ENCODE data around the gene SH3RF3.
"Not testable (repeated sequence)": the region's sequence is repeated elsewhere in the genome, so short reads cannot be mapped to it uniquely, and the experiment has no call there.

SH3RF3 gene

DNA sequence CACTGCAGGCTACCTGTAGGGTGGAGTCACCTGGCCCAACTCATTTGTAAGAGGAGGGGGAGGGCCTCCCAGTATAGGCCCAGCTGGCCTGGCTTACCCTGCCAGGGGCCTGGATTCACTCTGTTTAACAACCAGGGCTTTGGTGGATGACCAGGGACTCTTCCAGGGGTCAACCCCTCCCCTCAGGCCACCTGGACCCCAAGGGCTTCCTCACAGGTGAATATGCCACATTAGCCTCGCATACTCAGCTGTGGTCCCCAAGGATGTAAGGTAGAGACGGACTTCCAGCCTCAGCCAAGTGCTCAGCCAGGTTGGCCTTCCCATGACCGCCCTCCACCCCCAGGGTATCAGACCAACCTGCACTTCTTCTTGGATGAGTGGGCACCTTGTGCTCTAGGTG lies 8.8 kb upstream of the SH3RF3 start:
- DNase-seq: no peak

DNA sequence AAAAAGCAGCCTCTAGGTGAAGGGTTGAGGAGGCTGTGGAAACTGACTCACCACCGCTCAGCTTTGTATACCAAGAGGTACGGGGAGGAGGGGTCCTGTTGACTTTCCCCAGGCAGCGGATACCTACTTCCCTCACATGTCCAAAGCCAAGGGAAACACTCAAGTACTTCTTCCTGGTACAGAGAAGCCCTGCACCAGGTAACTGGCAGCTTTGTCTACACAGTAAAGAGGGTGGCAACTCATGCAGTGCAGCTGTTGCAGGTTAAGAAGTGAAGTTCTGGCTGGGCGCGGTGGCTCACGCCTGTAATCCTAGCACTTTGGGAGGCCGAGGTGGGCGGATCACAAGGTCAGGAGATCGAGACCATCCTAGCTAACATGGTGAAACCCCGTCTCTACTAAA lies 8.3 kb upstream of the SH3RF3 start:
- not testable (repeated sequence) for DNase-seq

DNA sequence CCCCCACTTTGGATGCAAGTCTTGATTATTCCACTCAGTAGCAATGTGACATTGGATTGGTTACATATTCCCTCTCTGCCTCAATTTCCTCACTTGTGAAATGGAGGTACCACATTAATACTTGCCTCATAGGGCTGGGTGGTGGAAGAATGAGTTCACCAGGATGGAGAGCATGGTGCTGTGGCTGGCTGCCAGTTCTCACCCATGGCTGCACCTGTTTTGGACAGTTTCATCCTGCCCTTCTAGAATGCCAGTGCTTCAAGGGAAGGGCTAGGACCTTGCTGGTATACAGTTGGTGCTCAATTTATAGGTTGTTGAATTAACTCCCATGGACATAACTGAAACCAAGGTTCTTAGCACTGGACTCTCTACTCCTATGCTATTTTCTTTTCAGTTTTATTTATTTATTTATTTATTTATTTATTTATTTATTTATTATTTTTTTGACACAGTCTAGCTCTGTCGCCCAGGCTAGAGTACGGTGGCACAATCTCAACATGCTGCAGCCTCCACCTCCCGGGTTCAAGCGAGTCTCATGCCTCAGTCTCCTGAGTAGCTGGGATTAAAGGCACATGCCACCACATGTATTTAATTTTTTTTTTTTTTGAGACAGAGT lies 5.3 kb upstream of the SH3RF3 start:
- DNase-seq: no peak

DNA sequence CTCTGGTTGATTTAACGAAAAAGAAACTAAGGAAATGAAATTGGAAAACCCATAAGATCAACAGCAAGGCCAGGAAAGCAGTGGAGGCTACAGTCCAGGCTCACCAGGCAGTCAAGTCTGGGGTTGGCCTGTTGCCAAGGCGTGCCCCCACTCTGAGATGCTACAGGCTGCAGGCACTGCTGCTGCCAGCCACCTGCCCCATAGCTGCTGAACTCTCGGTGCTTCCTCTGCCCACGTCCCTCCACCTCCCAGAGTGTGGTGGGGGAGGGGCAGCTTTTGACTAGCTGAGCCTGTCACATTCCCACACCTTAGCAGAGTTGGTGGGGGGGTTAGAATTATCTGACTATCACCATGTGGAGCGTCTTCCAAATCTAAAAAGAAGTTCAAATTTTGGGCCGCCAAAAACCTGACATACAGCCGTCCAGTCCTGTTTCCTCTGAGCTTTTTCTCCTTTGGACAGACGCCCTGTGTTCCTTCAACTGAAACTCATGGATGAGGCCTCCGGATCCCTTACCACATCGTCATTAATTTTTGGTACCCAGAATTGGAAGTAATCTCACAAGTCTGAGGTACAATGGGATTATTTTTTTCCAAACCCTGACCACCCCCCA lies 3.9 kb upstream of the SH3RF3 start:
- peak; percentile 8 for DNase-seq

DNA sequence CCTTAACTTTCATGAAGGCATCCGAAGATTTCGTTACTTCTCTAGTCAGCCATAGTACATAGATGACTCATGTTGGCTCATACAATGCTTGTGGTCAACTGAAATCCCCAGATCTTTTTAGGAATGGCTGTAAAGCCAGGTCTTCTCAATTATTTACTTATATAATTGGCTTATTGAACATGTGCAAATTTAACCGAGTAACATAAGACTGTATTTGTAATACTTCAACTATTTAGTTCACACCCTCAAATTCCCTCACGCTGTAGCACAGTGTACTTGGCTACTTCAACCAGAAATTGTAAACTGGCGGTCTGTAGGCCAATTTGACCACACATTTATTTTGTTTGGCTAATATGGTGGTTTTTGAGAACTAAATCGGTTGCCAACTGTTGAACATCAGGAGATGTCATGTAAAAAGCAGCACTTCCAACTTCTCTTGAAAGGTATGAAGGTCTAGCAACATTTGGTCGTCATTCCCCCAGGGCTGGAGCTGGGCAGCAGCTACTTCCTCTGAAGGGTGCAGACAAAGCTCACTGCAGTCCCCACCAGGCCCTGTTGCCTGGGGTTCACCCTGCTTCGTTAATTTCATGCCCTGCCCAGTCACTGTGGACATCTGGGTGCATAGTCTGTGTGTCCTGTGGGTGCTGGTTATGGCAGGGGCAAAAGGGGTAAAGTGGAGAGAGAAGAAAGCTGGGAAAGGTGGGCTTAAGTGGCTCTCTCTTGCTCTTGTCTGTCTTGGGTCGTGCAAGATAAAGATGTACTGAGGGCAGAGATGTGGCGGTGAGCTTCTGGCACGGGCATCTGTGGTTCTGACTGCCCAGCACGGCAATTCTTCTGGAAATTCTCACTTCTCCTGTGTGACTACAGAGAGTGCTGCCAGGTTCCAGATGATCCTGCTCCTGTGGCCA lies 3.2 kb upstream of the SH3RF3 start:
- no peak for DNase-seq

DNA sequence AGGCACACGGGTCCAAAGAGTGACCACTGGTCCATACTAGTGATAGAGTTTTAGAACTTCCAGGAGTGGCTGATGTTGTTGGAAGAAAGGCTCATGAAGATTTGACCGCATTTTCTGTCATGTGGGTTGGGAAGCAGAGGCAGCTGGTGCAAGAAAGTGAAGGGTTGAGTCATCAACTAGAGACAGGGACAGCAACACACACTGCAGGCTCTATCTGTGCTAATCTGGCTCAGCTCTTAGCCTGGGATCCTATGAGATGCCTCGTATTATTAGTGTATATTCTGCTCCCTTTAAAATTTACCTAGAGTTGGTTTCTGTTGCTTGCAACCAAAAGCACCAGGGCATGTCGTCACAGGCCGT lies 2.5 kb upstream of the SH3RF3 start:
- DNase-seq: no peak

DNA sequence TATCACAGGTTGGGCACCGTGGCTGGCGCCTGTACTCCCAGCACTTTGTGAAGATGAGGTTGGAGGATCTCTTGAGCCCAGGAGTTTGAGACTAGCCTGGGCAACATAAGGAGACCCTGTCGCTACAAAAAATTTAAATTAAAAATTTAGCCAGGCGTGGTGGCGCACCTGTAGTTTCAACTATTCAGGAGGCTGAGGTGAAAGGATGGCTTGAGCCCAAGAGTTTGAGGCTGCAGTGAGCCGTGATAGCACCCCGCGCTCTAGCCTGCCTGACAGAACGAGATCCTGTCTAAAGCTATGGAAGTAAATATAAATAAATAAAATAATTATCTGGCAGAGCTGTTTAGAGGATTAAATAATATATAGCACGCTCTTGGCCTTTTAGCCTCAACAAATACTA lies 1.4 kb upstream of the SH3RF3 start:
- DNase-seq: no peak

DNA sequence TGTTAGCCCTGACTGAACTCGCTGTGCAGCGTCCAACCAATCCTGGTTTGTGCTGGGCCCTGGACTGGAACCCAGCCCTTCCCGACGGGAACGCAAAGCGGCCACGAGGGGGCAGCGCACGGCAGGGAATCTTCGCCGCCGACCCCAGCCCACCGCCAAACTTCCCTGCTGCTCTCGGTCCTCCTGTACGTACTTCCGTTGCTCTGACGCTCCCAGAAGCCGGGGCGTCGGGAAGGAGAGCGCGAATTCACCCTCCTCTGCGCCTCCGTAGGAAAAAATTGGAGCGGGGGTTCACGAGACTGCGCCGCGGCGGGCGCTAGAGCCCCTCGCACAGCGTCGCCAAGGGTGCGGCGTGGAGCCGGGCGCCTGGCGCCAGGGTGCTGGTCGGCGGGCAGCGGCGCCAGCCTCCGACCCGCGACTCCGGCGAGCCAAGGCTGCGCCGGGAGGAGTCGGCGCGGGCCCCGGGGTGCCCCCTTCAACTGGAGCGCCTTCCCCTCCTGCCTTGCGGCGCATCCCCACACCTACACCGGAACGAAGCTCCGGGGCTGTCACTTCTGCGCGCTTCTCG lies 873 bp upstream of the SH3RF3 start:
- peak; percentile 78 for DNase-seq

DNA sequence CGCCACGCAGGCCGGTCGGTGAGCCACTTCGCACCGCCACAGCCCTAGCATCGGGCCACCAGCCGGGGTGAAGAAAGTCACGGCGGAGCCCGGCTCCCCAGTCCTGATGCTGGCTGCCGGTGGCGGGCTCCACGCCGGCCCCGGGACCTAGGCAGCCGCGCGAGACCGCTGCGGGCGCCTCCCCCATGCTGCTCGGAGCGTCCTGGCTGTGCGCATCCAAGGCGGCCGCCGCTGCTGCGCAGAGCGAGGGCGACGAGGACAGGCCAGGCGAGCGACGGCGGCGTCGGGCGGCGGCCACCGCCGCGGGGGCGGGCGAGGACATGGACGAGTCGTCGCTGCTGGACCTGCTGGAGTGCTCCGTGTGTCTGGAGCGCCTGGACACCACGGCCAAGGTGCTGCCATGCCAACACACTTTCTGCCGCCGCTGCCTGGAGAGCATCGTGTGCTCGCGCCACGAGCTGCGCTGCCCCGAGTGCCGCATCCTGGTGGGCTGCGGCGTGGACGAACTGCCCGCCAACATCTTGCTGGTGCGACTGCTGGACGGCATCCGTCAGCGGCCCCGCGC lies 433 bp downstream of the SH3RF3 start:
- DNase-seq: peak; percentile 49

DNA sequence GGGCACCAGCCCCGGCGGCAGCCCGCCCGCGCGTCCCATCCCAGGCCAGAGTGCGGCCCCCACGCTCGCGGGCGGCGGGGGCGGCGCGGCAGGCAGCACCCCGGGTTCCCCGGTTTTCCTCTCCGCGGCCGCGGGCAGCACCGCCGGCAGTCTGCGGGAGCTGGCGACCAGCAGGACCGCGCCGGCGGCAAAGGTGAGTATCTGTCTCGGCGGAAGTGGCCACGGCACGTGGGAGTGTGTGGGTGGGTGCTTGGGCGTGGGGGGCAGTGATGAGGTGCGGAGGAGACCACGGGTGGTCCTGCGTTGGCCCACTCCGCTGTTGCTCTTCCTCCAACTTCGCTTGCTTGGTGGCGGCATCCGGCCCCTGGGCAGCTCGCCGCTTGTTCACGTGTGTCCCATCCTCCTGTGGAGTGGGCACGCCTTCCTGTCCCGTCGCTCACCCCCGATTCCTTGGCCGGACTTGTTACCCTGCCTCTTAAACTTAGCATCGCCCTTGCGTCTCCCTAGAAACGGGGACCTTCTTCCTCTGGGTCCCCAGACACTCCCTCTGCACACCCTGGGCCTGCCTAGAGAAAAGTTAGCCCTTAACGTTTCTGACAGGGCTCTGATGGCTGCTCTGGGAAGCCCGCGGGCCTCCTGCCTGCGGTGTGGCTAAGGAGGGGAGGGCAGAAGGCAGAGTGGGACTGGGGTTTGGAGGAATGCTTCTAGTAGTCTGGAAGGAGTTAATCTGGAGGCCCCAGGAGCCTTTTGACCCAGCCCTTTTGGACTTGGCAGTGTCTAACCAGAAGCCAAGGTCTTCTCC lies 1.1 kb downstream of the SH3RF3 start:
- DNase-seq: peak; percentile 35

DNA sequence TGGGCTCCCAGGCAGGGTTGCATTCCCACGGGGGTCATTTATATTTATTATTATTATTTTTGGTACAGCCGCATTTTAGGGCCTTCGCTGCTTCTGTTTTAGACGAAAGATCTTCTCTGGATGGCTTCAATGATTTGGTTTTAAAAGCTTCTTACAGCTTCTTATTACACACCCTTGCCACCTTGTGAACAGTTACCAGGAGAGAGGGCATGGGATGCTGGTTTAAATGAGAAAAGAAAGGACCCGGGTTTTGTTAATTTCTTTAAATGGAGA lies 1.7 kb downstream of the SH3RF3 start:
- DNase-seq: no peak

DNA sequence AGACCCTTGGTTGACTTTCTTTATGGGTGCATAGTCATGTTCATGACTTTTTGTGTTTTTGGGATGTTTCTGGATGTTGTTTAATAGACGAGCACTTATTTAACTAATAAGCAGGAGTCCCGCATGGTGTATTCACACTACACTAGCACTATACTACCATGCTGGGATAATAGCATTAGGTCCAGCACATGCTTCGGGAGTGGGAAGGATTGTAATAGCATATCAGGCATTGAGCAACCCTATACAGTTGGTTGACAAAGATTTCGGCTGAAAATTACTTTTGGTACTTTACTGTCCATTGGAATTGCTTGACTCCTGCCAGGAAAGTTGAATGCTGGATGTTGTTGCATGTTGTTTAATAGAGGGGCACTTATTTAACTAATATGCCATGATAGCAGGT lies 2.8 kb downstream of the SH3RF3 start:
- no peak for DNase-seq

DNA sequence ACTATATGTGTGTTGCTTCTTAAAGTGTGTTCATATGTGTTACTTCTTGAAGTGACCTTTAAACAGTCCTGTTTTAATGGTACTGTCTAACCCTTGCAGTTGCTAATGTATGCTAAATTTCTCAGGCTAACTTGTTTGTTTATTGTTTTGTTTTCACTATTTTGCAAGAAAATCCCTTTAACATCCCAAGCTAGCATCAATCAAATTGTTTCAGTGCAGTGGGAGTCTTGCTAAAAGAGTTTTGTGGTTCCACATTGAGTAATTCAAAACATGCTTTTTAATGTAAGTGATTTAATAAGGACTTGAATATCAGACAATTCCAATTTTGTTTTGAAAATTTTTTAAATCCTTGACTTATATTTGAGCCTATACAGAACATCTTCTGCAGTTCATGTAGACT lies 3.6 kb downstream of the SH3RF3 start:
- no peak for DNase-seq

DNA sequence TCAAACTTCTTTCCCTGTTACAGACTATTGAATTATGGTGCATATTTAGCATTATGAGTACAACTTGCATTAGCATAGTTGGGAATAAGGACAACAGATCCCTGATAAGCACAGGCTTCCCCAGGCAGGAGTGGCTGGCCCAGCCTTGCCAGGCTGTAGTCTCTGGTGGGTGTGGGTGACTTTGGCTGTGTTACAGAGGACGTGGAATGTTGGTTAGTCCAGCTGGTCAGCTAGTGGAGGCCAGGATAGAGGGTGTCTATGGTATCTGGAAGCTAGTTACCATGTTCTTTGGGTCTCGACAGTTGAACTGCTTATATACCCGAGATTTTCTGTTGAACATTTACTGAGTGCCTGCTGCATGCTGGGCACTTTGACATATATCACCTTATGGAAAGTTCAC lies 4.7 kb downstream of the SH3RF3 start:
- no peak for DNase-seq

DNA sequence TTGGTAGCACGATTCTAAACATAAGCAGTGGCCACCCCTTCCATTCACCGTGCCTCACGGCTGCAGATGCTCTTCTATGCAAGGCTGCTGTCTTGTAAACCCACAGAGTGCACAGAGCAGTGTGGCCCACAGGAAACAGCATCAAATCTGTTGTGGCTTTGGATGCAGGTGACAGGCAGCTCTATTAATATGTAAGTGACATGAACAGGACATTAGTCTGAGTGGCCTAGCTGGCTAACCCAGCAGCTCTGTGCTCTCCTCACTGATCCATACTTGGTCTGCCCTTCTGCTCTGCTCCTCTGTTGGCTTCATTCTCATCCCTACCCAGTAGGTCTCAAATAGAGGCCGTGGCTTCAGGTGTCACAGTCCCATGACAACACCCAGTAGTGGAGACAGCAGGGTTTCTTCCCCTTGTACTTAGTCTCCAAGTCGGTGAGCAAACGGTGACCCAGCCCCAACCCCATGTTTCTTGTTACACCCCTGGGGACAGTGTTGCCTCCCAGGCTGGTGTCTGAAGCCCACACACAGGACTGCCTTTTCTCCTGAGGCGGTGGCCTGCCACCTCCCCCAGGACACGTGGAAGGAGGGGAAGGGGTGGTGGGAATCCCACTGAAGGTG lies 5.8 kb downstream of the SH3RF3 start:
- DNase-seq: no peak

DNA sequence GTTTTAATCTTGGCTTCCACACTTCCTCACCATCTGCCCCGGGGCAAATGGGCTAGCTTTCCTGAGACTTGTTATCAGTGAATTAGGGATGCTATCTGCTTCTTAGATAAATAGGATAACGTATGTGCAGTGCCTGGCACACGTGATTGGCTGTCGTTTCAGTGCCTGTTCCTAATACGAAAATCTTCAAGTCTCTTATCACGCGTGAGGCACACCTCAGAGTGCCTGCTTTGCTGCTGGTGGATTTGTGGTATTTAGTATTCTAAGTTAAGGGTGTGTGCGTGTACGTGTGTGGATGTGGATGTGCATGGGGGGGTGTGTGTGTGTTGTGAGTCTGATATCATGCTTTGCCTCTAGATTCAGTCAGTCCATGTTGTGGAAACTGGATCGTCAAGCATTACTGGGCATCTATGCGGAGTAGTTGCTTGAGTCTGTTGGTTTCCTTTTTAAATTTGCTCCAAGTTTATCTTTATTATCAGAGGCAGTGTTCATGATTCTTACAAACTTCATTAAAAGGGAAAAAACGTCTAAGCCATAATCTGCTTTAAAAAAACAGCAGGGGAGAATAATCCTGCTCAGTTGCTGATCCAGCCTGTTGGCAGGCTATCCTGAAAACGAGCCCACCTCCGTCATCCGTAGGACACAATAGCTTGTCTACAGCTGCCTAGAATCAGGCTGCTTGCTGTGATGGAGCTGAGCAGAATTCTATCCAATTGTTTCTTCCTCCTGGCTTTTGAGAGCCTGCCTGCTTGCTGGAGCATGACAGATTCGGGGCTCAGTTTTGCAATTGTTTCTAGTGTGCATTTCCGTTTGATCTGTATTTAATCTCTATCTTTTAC lies 6.6 kb downstream of the SH3RF3 start:
- no peak for DNase-seq

DNA sequence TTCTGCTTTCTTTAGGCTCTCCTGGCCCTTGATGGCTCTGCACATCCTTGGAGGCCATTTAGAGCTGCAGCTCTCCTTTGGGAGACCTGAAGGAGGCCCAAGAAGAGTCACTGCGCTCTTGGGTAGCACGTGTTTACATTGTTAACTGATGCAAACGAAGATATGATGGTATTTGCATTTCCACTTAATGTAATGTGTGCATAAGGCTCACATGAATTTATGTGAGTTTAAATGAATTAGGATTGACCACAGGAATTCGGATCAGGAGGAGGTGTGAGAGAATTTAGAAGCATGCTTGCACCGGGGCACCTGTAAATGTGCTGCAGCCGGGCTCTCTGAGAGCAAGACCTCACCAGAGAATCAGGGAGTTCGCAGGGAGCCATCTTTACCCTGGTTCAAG lies 7.5 kb downstream of the SH3RF3 start:
- no peak for DNase-seq

DNA sequence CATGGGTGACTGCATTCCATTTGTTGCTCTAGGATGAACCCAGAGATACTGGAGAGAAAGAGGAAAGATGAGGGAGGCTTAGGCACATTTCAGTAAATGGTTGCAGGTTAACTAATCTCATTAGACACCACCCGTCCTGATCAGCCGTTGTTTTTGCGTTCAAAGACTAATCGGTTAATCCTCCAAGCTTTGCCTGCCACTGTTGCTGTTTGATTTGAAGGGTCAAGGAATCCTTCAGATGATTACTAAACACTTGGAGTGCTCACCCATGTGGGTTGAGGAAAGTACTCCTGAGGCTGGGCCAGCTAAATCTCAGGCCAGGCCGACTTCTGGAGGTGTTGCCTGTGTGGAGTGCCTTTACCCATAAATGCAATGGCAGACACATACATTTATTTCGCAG lies 8.6 kb downstream of the SH3RF3 start:
- DNase-seq: no peak

DNA sequence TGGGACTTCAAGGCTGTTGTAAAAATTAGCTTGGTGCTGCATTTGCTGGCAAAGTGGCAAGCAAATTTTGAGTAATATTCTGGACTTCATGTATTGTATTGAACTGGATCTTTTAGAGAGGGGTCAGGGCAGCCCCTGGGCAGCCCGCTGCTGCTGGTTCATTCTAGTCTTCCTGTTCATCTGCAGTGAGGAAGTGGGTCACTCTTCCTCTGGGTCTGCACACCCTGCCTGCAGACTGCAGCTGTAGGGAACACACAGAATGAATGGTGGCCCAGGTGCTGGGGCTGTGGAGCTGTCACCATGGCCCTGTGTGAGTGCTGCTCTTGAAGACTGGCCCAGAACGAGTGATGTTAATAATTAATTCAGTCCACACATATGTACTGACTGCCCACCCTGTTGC lies 9.4 kb downstream of the SH3RF3 start:
- DNase-seq: no peak

DNA sequence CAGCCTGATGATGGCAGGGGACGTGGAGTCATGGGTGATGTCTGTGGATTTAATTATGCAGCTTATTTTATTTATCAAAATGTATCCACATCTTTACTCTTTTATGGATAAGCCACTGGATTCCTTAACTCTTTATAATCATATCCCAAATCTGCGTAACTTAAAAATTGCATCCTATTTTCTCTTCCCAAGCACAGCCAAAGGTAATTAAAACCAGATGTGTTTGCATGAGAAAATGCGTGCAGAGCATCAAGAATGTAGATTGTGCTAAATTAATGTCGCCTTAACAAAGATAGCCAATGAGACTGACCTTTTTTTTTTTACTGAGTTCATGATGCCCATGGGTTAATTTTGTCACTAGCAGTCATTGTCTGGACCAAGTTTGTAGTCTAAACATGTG lies 10.0 kb downstream of the SH3RF3 start:
- no peak for DNase-seq

DNA sequence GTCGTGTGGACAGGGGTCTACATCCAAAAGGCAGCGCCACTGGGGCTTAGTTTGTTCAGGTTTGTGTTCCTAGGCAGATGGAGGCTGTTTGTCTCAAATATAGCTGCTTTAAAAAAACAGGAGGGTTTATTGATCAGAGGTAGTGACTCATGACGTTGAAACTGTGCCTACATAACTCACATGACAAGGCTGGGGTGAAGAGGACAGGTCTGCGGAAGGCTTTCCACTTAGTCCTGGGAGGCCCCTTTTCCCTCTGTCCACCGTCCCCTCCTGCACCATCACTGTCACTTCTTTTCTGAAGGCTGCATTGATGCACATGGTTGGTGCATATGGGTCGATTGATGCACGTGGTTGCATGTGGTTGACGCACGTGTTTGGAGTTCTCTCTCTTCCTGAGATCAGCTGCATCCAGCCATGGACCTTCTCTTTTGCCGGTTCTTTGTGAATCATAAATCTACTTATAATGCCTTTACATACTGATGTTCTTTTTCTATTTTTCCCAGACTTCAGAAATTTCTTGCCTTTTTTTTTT lies 10.9 kb downstream of the SH3RF3 start:
- DNase-seq: no peak

Measured in CD4-positive, alpha-beta T cell treated with Interleukin-6 for 4 hours (primary cell).